ENCODE results near the gene RAB44.

- TF ChIP-seq FOXM1 (CRISPR knock-in tag; IDR thresholded peaks at IDR 0.05) (no peak), RNF2 (conservative IDR thresholded peaks at IDR 0.05; ENCODE audit: low read depth) (no peak), CTCF (CRISPR knock-in tag; IDR thresholded peaks at IDR 0.05) (no peak), HOXA7 (CRISPR knock-in tag; IDR thresholded peaks at IDR 0.05) (no peak), ZBTB42 (CRISPR knock-in tag; IDR thresholded peaks at IDR 0.05) (no peak), POLR2AphosphoS2 (IDR thresholded peaks at IDR 0.05; ENCODE audit: low read depth, low read length) (no peak), MYNN (CRISPR knock-in tag; IDR thresholded peaks at IDR 0.05; ENCODE audit: low read depth) (no peak), ESRRA (CRISPR knock-in tag; IDR thresholded peaks at IDR 0.05; ENCODE audit: low read depth) (no peak), ZNF644 (CRISPR knock-in tag; IDR thresholded peaks at IDR 0.05; ENCODE audit: low read depth) (no peak), NFRKB (IDR thresholded peaks at IDR 0.05) (no peak), ASH2L (IDR thresholded peaks at IDR 0.05; ENCODE audit: insufficient read length, low read depth, low read length) (no peak), PBX3 (CRISPR knock-in tag; IDR thresholded peaks at IDR 0.05; ENCODE audit: borderline replicate concordance) (no peak), ZNF274 (CRISPR knock-in tag; IDR thresholded peaks at IDR 0.05) (no peak), POLR2AphosphoS5 (IDR thresholded peaks at IDR 0.05; ENCODE audit: low read depth, low read length) (no peak)
Measured at GRCh38 chr6:36721369-36722140, 23.9 kb downstream of the RAB44 start.
